Measurements from ENCODE around the gene STK32B. TPM values are rescaled to one million over a fixed set of nuclear protein-coding genes. Genes with fewer than 3 reads are reported as not detected.

STK32B gene
- polyA plus RNA-seq, 2 of the 4 experiments (the other 2 are of a cell fraction), result 7.6 to 12.1 TPM

DNA sequence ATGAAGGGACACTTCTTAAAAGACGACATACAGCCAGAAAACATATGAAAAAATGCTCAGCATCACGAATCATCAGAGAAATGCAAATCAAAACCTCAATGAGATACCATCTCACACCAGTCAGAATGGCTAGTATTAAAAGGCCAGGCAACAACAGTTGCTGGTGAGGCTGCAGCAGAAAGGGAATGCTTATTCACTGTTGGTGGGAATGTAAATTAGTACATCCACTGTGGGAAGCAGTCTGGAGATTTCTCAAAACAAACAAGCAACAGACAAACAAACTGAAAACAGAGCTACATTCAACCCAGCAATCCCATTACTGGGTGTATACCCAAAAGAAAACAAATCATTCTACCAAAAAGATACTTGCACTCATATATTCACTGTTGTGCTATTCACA, 459.2 kb downstream of the STK32B start:
- DNase-seq (ENCODE audit: low read depth in 1 of 2, low spot score in 1 of 2), result no peak
- ChIA-PET CTCF (no interaction called here), POLR2A (no interaction called here)
- no peak for FAIRE-seq
- 19% methylated on average over 2 of the region's 2 CpGs for WGBS (ENCODE audit: missing lambda C conversion rate)
- no peaks in the 10 kb centered on the region for H3K9me3 ChIP-seq
- H3K4me3 ChIP-seq, result no peak overlapping the region
- TF ChIP-seq NFE2L2 (conservative IDR thresholded peaks at IDR 0.05; ENCODE audit: low read length) (no peak), KDM5A (IDR thresholded peaks at IDR 0.05) (no peak), POLR2A (IDR thresholded peaks at IDR 0.05; ENCODE audit: low read length) (no peak), E2F6 (IDR thresholded peaks at IDR 0.05; ENCODE audit: borderline replicate concordance, low read depth) (no peak), SREBF2 (IDR thresholded peaks at IDR 0.05) (no peak), FOSL2 (IDR thresholded peaks at IDR 0.05) (no peak), FOSL2 (CRISPR knock-in tag; IDR thresholded peaks at IDR 0.05) (no peak), JUNB (IDR thresholded peaks at IDR 0.05) (no peak), HOXB13 (CRISPR knock-in tag; IDR thresholded peaks at IDR 0.05; ENCODE audit: low read depth) (no peak), HMGXB4 (CRISPR knock-in tag; IDR thresholded peaks at IDR 0.05; ENCODE audit: borderline replicate concordance) (no peak), CHD4 (IDR thresholded peaks at IDR 0.05; ENCODE audit: borderline replicate concordance) (no peak), PHF8 (IDR thresholded peaks at IDR 0.05; ENCODE audit: borderline replicate concordance, low read depth) (no peak), RNF2 (IDR thresholded peaks at IDR 0.05; ENCODE audit: borderline replicate concordance, low read depth) (no peak), RAD21 (conservative IDR thresholded peaks at IDR 0.05 in 1 of 2, IDR thresholded peaks at IDR 0.05 in 1 of 2) (no peak), EP300 (IDR thresholded peaks at IDR 0.05) (no peak), ZC3H11A (IDR thresholded peaks at IDR 0.05) (no peak), CBX8 (IDR thresholded peaks at IDR 0.05) (no peak)
- TF ChIP-seq, protein P1, sequence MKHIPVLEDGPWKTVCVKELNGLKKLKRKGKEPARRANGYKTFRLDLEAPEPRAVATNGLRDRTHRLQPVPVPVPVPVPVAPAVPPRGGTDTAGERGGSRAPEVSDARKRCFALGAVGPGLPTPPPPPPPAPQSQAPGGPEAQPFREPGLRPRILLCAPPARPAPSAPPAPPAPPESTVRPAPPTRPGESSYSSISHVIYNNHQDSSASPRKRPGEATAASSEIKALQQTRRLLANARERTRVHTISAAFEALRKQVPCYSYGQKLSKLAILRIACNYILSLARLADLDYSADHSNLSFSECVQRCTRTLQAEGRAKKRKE (CRISPR knock-in tag; IDR thresholded peaks at IDR 0.05; ENCODE audit: low read depth), result no peak
- TF ChIP-seq, protein P2, sequence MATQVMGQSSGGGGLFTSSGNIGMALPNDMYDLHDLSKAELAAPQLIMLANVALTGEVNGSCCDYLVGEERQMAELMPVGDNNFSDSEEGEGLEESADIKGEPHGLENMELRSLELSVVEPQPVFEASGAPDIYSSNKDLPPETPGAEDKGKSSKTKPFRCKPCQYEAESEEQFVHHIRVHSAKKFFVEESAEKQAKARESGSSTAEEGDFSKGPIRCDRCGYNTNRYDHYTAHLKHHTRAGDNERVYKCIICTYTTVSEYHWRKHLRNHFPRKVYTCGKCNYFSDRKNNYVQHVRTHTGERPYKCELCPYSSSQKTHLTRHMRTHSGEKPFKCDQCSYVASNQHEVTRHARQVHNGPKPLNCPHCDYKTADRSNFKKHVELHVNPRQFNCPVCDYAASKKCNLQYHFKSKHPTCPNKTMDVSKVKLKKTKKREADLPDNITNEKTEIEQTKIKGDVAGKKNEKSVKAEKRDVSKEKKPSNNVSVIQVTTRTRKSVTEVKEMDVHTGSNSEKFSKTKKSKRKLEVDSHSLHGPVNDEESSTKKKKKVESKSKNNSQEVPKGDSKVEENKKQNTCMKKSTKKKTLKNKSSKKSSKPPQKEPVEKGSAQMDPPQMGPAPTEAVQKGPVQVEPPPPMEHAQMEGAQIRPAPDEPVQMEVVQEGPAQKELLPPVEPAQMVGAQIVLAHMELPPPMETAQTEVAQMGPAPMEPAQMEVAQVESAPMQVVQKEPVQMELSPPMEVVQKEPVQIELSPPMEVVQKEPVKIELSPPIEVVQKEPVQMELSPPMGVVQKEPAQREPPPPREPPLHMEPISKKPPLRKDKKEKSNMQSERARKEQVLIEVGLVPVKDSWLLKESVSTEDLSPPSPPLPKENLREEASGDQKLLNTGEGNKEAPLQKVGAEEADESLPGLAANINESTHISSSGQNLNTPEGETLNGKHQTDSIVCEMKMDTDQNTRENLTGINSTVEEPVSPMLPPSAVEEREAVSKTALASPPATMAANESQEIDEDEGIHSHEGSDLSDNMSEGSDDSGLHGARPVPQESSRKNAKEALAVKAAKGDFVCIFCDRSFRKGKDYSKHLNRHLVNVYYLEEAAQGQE (IDR thresholded peaks at IDR 0.05), result no peak
- TF ChIP-seq, protein P3, sequence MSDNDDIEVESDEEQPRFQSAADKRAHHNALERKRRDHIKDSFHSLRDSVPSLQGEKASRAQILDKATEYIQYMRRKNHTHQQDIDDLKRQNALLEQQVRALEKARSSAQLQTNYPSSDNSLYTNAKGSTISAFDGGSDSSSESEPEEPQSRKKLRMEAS (IDR thresholded peaks at IDR 0.05), result no peak
- TF ChIP-seq, protein P4, sequence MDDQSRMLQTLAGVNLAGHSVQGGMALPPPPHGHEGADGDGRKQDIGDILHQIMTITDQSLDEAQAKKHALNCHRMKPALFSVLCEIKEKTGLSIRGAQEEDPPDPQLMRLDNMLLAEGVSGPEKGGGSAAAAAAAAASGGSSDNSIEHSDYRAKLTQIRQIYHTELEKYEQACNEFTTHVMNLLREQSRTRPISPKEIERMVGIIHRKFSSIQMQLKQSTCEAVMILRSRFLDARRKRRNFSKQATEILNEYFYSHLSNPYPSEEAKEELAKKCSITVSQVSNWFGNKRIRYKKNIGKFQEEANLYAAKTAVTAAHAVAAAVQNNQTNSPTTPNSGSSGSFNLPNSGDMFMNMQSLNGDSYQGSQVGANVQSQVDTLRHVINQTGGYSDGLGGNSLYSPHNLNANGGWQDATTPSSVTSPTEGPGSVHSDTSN (IDR thresholded peaks at IDR 0.05), result no peak
- no peak overlapping the region for H3K4me2 ChIP-seq
- no peak overlapping the region for H3K27ac ChIP-seq
- no peak for ATAC-seq
- H3K4me1 ChIP-seq, result no peaks in the 10 kb centered on the region

All from A549 (cell line).